GM21619 (cell line): Measurements from ENCODE around the gene CEACAM5.
"Not testable (repeated sequence)": the region's sequence is repeated elsewhere in the genome, so short reads cannot be mapped to it uniquely, and the experiment has no call there.

Experiments
- ATAC-seq: cut with Tn5 transposase; IDR thresholded peaks from one replicate; pipeline ENCODE4 v1.9.1; 2021; ENCODE audit not compliant: unreplicated experiment

CEACAM5 gene

GRCh38 chr19:41700381-41701195 is 7.8 kb upstream of the CEACAM5 start:
- ATAC-seq = no peak

GRCh38 chr19:41701401-41702075 is 6.9 kb upstream of the CEACAM5 start:
- no peak for ATAC-seq

GRCh38 chr19:41702171-41702651 is 6.2 kb upstream of the CEACAM5 start:
- no peak for ATAC-seq

DNA sequence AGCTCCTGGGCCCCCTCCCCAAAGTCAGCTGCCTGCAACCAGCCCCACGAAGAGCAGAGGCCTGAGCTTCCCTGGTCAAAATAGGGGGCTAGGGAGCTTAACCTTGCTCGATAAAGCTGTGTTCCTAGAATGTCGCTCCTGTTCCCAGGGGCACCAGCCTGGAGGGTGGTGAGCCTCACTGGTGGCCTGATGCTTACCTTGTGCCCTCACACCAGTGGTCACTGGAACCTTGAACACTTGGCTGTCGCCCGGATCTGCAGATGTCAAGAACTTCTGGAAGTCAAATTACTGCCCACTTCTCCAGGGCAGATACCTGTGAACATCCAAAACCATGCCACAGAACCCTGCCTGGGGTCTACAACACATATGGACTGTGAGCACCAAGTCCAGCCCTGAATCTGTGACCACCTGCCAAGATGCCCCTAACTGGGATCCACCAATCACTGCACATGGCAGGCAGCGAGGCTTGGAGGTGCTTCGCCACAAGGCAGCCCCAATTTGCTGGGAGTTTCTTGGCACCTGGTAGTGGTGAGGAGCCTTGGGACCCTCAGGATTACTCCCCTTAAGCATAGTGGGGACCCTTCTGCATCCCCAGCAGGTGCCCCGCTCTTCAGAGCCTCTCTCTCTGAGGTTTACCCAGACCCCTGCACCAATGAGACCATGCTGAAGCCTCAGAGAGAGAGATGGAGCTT is 4.7 kb upstream of the CEACAM5 start:
- ATAC-seq = no peak

GRCh38 chr19:41705393-41706174 is 2.8 kb upstream of the CEACAM5 start:
- ATAC-seq = no peak

DNA sequence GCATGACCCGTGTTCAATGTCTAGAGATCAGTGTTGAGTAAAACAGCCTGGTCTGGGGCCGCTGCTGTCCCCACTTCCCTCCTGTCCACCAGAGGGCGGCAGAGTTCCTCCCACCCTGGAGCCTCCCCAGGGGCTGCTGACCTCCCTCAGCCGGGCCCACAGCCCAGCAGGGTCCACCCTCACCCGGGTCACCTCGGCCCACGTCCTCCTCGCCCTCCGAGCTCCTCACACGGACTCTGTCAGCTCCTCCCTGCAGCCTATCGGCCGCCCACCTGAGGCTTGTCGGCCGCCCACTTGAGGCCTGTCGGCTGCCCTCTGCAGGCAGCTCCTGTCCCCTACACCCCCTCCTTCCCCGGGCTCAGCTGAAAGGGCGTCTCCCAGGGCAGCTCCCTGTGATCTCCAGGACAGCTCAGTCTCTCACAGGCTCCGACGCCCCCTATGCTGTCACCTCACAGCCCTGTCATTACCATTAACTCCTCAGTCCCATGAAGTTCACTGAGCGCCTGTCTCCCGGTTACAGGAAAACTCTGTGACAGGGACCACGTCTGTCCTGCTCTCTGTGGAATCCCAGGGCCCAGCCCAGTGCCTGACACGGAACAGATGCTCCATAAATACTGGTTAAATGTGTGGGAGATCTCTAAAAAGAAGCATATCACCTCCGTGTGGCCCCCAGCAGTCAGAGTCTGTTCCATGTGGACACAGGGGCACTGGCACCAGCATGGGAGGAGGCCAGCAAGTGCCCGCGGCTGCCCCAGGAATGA is 1.5 kb upstream of the CEACAM5 start:
- no peak for ATAC-seq

DNA sequence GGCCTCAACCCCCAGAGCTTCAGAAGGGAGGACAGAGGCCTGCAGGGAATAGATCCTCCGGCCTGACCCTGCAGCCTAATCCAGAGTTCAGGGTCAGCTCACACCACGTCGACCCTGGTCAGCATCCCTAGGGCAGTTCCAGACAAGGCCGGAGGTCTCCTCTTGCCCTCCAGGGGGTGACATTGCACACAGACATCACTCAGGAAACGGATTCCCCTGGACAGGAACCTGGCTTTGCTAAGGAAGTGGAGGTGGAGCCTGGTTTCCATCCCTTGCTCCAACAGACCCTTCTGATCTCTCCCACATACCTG is 969 bp upstream of the CEACAM5 start:
- no peak for ATAC-seq

DNA sequence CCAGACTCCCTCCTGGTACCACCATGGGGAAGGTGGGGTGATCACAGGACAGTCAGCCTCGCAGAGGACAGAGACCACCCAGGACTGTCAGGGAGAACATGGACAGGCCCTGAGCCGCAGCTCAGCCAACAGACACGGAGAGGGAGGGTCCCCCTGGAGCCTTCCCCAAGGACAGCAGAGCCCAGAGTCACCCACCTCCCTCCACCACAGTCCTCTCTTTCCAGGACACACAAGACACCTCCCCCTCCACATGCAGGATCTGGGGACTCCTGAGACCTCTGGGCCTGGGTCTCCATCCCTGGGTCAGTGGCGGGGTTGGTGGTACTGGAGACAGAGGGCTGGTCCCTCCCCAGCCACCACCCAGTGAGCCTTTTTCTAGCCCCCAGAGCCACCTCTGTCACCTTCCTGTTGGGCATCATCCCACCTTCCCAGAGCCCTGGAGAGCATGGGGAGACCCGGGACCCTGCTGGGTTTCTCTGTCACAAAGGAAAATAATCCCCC is 505 bp upstream of the CEACAM5 start:
- ATAC-seq = no peak

DNA sequence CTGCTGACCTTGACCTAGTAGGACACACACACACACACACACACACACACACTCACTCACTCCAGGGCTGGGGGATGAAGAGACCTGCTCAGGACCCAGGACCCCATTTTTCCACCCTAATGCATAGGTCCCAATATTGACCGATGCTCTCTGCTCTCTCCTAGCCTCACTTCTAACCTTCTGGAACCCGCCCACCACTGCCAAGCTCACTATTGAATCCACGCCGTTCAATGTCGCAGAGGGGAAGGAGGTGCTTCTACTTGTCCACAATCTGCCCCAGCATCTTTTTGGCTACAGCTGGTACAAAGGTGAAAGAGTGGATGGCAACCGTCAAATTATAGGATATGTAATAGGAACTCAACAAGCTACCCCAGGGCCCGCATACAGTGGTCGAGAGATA is 1.1 kb downstream of the CEACAM5 start:
- ATAC-seq = not testable (repeated sequence)

DNA sequence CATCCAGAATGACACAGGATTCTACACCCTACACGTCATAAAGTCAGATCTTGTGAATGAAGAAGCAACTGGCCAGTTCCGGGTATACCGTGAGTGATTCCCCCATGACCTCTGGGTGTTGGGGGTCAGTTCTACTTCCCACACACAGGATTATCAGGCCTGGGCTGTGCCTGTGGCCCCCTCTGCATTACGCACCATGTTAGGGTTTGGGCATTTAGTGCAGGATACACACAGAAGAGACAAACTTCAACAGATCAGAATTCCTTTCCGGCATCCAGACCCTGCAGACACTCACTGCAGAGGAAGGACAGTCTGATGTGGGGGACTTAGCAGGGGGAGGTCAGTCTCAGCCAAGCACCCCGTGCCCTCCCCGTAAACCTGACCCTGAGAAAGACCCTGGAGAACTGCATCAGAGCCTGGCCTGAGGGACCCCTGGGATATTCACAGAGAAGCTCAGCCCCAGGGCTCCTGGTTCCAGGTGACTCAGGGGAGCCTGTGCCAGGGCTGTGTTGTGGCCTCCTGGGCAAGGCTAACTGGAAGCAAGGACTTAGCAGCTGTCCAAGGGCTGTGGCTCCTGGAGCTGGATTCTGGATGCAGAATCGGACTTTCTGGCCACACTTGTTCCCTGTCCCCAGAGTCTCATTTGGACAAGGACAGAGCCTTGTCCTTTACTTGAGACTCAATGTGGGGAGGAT is 1.7 kb downstream of the CEACAM5 start:
- no peak for ATAC-seq

DNA sequence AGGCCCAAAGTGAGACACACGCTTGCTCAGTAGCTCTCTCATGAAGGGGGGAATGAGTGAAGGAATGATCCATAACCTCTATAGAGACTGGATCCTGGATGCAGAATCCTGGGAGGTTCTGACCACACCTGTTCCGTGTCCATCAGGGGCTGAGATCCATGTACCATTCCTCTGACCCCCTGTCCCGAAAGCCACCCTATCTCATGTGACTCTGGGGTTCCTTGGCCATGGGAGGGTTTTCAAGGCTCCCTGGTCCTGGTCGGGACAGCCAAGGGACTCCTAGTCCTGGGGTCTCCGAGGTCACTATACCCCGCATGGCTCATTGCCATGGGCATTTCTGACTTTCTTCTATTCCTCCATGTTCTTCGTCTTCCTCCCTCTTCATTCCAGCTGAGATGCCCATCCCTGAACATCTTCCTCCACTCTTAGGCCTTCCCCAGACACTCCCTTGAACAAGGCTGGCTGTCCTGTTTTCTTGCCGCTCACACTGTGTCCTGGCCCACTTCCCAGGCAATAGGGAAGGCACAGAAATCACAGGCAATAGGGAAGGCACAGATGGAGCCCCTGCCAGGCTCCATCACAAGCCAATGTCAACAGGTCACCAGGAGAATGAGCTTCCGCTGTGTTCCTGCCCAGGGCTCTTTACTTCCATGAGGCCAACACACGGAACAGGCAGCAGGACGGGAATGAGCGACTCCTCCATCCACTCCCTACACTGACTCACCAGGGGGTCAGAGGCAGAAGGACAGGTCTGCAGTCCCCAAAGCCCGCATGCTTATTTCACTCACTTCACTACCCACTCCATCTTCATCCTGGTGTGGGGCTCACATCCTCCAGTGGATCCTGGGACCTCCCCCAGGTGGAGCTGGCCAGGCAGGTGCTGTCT is 3.2 kb downstream of the CEACAM5 start:
- no peak for ATAC-seq

GRCh38 chr19:41714598-41714997 is 6.2 kb downstream of the CEACAM5 start:
- no peak for ATAC-seq

DNA sequence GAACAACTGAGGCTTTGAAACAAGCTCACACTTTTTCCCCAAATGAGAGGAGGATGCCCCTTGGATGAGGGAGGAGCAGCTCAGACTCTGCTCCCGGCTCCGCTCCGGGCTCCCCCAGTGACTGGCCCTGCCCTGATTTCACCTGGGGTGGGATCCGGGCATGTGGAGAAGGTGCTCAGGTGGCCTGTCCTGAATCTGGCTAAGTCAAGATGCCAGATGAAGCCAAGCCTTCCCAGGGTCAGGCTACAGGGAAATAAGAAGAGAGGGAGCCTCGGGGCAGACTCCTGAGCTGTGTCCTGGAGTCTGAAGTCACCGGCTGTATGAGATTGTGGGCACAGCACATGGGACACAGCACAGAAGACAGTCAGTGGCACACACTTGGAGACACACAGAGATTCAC is 10.3 kb downstream of the CEACAM5 start:
- ATAC-seq = no peak

DNA sequence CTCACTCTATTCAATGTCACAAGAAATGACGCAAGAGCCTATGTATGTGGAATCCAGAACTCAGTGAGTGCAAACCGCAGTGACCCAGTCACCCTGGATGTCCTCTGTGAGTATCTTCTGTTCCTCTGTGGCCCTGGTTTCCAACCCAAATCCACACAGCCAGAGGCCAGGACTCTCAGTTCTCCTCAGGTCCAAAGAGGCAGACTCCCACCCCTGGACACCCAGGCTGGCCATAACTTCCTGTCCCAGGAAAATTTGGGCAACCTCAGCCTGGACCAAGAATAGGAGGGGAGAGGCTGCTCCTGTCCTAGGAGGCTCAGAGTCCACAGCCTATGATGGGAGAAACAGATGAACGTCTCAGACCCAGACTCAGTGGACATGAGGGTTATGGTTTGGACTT is 11.7 kb downstream of the CEACAM5 start:
- ATAC-seq = no peak

- ATAC-seq = no peak
These were observed 18.1 kb downstream of the CEACAM5 start for GRCh38 chr19:41726493-41726892.

DNA sequence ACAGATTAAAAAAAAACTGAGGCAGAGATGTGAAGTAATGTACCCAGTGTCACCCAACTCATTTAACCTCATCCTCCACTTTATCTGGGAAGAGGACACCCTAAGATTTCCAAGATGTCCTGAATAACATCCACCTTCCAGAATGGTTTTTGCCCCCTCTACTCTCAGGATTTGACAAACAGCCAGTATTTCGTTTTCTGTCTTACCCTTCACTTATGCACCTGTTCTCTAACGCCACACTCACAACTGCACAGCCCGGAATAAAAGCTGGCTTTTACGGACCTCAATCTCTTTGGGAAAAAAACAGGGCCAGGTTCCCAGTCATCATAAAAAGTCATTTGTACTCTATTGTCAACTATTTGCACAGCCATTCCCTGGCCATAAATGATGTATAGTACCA is 25.7 kb downstream of the CEACAM5 start:
- ATAC-seq = no peak

DNA sequence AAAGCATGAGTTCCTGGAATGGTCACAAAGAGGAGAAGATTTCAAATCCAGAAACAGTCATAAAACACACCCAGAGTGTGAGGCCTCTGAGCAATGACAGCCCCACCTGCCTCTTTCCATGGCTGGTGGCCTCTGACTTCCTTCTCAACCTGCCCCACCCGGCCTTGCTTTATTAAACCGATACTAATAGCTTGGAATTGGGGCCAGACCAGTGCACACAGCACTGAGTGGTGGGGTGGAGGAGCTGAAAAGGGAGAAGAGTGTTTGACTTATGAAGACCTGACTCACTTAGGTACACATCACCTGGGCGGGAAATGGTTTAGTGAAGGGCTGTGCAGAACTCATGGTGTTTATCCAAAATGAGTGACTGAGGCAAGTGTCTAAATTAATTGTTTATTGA is 26.2 kb downstream of the CEACAM5 start:
- ATAC-seq = no peak

DNA sequence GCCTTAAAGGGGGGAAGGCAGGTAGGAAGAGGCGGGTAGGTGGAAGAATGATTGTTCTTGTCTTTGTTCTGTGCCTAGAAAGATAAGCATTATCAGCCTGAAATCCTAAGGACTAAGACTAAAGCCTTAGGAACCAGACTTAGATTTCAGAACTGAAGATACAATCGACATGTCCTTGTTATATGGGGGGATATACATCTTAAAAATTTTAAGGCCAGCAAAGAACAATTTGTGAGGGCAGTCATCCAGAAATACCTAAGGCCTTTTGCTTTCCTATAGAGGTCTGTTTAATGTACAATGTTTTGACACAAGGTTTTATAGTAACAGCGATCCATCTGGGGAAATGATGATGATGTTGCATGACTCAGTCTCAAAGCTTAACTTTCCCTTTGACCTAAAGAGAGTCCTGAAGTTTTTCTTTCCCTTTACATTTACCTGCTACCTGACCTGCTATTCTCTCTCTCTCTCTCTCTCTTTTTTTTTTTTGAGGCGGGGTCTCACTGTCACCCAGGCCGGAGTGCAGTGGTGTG is 26.7 kb downstream of the CEACAM5 start:
- ATAC-seq = no peak
